ENCODE measurements around the gene TMEM139.

Gene TMEM139

GRCh38 chr7:143305423-143306070, 20.8 kb downstream of the TMEM139 start:
- Histone ChIP-seq H3K9ac (ENCODE audit: low read depth, low read length) (no peak overlapping the region), H3K9me3 (ENCODE audit: control insufficient read depth, insufficient read depth, low read length) (no peaks in the 10 kb centered on the region), H3K4me1 (ENCODE audit: control insufficient read depth, insufficient read depth, low read length) (no peaks in the 10 kb centered on the region), H3K27ac (ENCODE audit: low read depth, low read length) (no peak overlapping the region), H3K4me3 (ENCODE audit: low read depth, low read length) (no peak overlapping the region), H3K27me3 (ENCODE audit: control insufficient read depth, insufficient read depth, low read length) (no peaks in the 10 kb centered on the region), H3K36me3 (ENCODE audit: control insufficient read depth, insufficient read depth, low read length) (peaks cover 72% of the 10 kb centered on the region)

DNA sequence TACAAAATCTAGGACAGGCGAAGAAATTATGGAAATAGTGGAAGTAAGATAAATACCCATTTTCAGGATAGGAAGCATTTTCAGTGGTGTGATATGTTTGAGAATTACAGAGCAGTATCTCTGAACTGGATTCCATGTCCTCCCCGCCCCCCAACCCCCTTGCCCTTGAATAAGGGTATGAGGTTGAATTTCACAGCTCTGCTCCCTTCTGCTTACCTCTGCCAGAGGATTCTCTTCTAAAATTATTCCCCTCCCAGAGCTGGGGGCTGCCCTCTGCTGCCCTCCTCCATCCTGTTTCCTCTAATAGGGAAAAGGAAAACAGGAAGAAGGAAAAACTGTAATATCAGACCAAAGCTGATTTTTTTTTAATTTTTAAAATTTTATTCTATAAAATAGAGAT, 23.9 kb downstream of the TMEM139 start:
- no peaks in the 10 kb centered on the region for H3K4me1 ChIP-seq (ENCODE audit: control insufficient read depth, insufficient read depth, low read length)
- H3K4me3 ChIP-seq (ENCODE audit: low read depth, low read length): no peak overlapping the region
- no peaks in the 10 kb centered on the region for H3K27me3 ChIP-seq (ENCODE audit: control insufficient read depth, insufficient read depth, low read length)
- H3K36me3 ChIP-seq (ENCODE audit: control insufficient read depth, insufficient read depth, low read length): peaks cover 41% of the 10 kb centered on the region
- no peak overlapping the region for H3K9ac ChIP-seq (ENCODE audit: low read depth, low read length)
- no peaks in the 10 kb centered on the region for H3K9me3 ChIP-seq (ENCODE audit: control insufficient read depth, insufficient read depth, low read length)
- H3K27ac ChIP-seq (ENCODE audit: low read depth, low read length): no peak overlapping the region

- Histone ChIP-seq H3K9me3 (ENCODE audit: control insufficient read depth, insufficient read depth, low read length) (no peaks in the 10 kb centered on the region), H3K9ac (ENCODE audit: low read depth, low read length) (no peak overlapping the region), H3K36me3 (ENCODE audit: control insufficient read depth, insufficient read depth, low read length) (no peaks in the 10 kb centered on the region), H3K27ac (ENCODE audit: low read depth, low read length) (no peak overlapping the region), H3K27me3 (ENCODE audit: control insufficient read depth, insufficient read depth, low read length) (no peaks in the 10 kb centered on the region), H3K4me3 (ENCODE audit: low read depth, low read length) (no peak overlapping the region), H3K4me1 (ENCODE audit: control insufficient read depth, insufficient read depth, low read length) (no peaks in the 10 kb centered on the region)
Measured at GRCh38 chr7:143314127-143314526, 29.4 kb downstream of the TMEM139 start.

DNA sequence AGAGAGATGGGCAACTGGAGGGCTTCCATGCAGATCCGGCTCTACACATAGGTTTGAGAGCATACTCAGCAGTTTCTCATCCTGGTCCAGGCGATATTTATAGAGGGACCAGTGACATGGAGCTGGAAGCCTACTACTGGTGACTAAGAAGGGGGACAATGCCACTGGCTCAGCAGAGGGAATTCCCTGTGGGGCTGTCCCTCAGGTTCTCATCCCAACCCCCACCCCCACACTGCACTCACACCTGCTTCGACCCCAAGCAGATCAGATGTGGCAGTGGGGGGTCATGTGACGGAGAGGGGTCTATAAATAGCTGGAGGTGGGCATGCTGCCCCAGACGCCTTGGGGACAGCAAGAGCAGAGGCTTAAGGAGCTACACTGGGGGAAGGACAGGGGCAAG, 31.0 kb downstream of the TMEM139 start, which contains the start of gene CLCN1:
Gene CLCN1, plus strand, starts transcription at position 336 of the 400 bp plus-strand sequence. CDS start 102 bp downstream, outside the sequence.
- Histone ChIP-seq H3K9me3 (ENCODE audit: control insufficient read depth, insufficient read depth, low read length) (no peaks in the 10 kb centered on the region), H3K4me3 (ENCODE audit: low read depth, low read length) (no peak within 1 kb of the TSS), H3K4me1 (ENCODE audit: control insufficient read depth, insufficient read depth, low read length) (no peaks in the 10 kb centered on the region), H3K27ac (ENCODE audit: low read depth, low read length) (no peak within 1 kb of the TSS), H3K27me3 (ENCODE audit: control insufficient read depth, insufficient read depth, low read length) (no peaks in the 10 kb centered on the region), H3K9ac (ENCODE audit: low read depth, low read length) (no peak within 1 kb of the TSS), H3K36me3 (ENCODE audit: control insufficient read depth, insufficient read depth, low read length) (no peaks in the 10 kb centered on the region)

DNA sequence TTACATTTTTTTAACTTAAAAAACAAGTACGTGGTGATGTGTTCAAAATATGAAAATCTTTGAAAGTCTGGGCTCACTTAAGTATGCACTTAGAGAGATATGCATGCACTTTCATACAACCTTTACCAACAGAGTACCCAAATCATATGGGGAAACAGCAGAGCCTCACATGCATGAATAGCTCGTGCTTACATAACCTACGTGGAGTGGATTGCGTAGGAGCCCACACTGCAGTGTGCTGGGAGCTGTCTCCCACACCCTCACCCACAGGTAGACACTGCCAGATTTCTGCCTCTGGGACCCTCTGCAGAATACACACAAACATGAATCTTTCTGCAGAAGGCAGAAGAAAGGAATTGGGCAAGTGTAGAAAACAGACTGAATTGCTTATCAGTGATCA, 31.7 kb downstream of the TMEM139 start:
- Histone ChIP-seq H3K4me1 (ENCODE audit: control insufficient read depth, insufficient read depth, low read length) (no peaks in the 10 kb centered on the region), H3K36me3 (ENCODE audit: control insufficient read depth, insufficient read depth, low read length) (no peaks in the 10 kb centered on the region), H3K9ac (ENCODE audit: low read depth, low read length) (no peak overlapping the region), H3K4me3 (ENCODE audit: low read depth, low read length) (no peak overlapping the region), H3K27me3 (ENCODE audit: control insufficient read depth, insufficient read depth, low read length) (no peaks in the 10 kb centered on the region), H3K9me3 (ENCODE audit: control insufficient read depth, insufficient read depth, low read length) (no peaks in the 10 kb centered on the region), H3K27ac (ENCODE audit: low read depth, low read length) (no peak overlapping the region)

- no peak overlapping the region for H3K9ac ChIP-seq (ENCODE audit: low read depth, low read length)
- no peaks in the 10 kb centered on the region for H3K27me3 ChIP-seq (ENCODE audit: control insufficient read depth, insufficient read depth, low read length)
- H3K36me3 ChIP-seq (ENCODE audit: control insufficient read depth, insufficient read depth, low read length): no peaks in the 10 kb centered on the region
Measured at GRCh38 chr7:143318661-143319060, 33.9 kb downstream of the TMEM139 start.

GRCh38 chr7:143320620-143321019, 35.9 kb downstream of the TMEM139 start:
- no peak overlapping the region for H3K4me3 ChIP-seq (ENCODE audit: low read depth, low read length)
- peaks cover 5% of the 10 kb centered on the region; the same call in 1 of the 2 replicates for H3K4me1 ChIP-seq (ENCODE audit: control insufficient read depth, insufficient read depth, low read length)
- no peak overlapping the region for H3K9ac ChIP-seq (ENCODE audit: low read depth, low read length)
- H3K36me3 ChIP-seq (ENCODE audit: control insufficient read depth, insufficient read depth, low read length): no peaks in the 10 kb centered on the region
- H3K9me3 ChIP-seq (ENCODE audit: control insufficient read depth, insufficient read depth, low read length): no peaks in the 10 kb centered on the region
- H3K27me3 ChIP-seq (ENCODE audit: control insufficient read depth, insufficient read depth, low read length): no peaks in the 10 kb centered on the region
- H3K27ac ChIP-seq (ENCODE audit: low read depth, low read length): no peak overlapping the region

More at GRCh38 chr7:143318661-143319060, 33.9 kb downstream of the TMEM139 start:
- Histone ChIP-seq H3K4me1 (ENCODE audit: control insufficient read depth, insufficient read depth, low read length) (no peaks in the 10 kb centered on the region), H3K9me3 (ENCODE audit: control insufficient read depth, insufficient read depth, low read length) (no peaks in the 10 kb centered on the region), H3K27ac (ENCODE audit: low read depth, low read length) (no peak overlapping the region), H3K4me3 (ENCODE audit: low read depth, low read length) (no peak overlapping the region)

- Histone ChIP-seq H3K27ac (ENCODE audit: low read depth, low read length) (no peak overlapping the region), H3K4me3 (ENCODE audit: low read depth, low read length) (no peak overlapping the region), H3K36me3 (ENCODE audit: control insufficient read depth, insufficient read depth, low read length) (no peaks in the 10 kb centered on the region), H3K4me1 (ENCODE audit: control insufficient read depth, insufficient read depth, low read length) (peaks cover 8% of the 10 kb centered on the region; the same call in 1 of the 2 replicates), H3K9ac (ENCODE audit: low read depth, low read length) (no peak overlapping the region), H3K9me3 (ENCODE audit: control insufficient read depth, insufficient read depth, low read length) (no peaks in the 10 kb centered on the region), H3K27me3 (ENCODE audit: control insufficient read depth, insufficient read depth, low read length) (no peaks in the 10 kb centered on the region)
Measured at GRCh38 chr7:143321242-143321641, 36.5 kb downstream of the TMEM139 start.

DNA sequence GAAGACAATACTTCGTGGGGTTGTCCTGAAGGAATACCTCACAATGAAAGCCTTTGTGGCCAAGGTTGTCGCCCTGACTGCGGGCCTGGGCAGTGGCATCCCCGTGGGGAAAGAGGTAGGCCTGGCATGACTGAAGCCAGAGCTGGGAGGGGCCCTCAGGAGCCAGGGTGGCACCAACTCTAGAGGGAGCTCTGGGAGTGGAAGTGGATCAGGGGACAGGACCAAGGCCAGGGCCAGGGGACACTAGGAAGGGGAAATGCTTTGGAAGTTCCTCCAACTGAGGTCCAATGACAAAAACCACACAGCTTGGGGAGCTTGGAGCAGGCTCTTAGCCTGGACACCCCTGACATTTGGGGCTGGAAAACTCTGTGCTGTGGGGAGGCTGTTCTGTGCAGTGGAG, 37.0 kb downstream of the TMEM139 start:
- Histone ChIP-seq H3K9ac (ENCODE audit: low read depth, low read length) (no peak overlapping the region), H3K36me3 (ENCODE audit: control insufficient read depth, insufficient read depth, low read length) (no peaks in the 10 kb centered on the region), H3K9me3 (ENCODE audit: control insufficient read depth, insufficient read depth, low read length) (no peaks in the 10 kb centered on the region), H3K27ac (ENCODE audit: low read depth, low read length) (no peak overlapping the region), H3K4me3 (ENCODE audit: low read depth, low read length) (no peak overlapping the region), H3K4me1 (ENCODE audit: control insufficient read depth, insufficient read depth, low read length) (peaks cover 8% of the 10 kb centered on the region; the same call in 1 of the 2 replicates), H3K27me3 (ENCODE audit: control insufficient read depth, insufficient read depth, low read length) (no peaks in the 10 kb centered on the region)

DNA sequence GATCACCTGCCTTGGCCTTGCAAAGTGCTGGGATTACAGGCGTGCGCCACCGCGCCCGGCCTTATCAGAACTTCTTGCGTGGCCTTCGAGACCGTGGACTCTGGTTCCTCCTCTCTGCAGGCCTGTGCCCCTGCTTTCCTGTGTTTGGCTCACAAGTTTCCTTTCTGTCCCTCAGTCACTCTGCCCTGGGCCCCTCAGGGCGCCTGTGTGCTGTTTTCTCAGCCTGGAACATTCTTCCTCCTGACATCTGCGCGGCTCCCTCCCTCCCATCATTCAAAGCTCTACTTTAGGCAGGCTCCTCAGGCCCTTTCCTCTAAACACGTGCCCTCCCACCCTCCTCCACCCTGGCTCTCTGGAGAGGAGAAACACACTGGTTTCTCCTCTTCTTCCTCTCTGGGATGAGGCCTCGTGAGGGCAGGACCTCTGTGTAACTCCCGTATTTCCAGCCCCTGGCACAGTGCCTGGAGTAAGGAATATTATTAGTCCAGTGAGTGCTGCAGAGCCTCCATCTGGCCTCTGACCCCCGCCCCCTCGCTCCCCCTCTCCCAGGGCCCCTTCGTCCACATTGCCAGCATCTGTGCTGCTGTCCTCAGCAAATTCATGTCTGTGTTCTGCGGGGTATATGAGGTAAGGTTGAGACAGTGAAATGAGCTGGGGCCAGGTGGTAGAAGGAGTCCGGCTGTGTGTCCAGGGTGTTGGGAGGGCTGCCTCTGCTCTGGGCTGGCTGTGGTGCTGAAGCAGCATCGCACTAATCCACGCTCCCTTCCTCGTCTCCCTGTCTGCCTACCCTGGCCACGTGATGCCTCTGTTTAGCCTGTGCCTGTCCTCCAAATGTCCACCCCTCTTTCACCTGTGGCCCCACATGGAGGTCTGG, 38.2 kb downstream of the TMEM139 start:
- Histone ChIP-seq H3K36me3 (ENCODE audit: control insufficient read depth, insufficient read depth, low read length) (no peaks in the 10 kb centered on the region), H3K27ac (ENCODE audit: low read depth, low read length) (no peak overlapping the region), H3K9ac (ENCODE audit: low read depth, low read length) (no peak overlapping the region), H3K4me1 (ENCODE audit: control insufficient read depth, insufficient read depth, low read length) (peaks cover 8% of the 10 kb centered on the region; the same call in 1 of the 2 replicates), H3K27me3 (ENCODE audit: control insufficient read depth, insufficient read depth, low read length) (no peaks in the 10 kb centered on the region), H3K4me3 (ENCODE audit: low read depth, low read length) (no peak overlapping the region), H3K9me3 (ENCODE audit: control insufficient read depth, insufficient read depth, low read length) (no peaks in the 10 kb centered on the region)

GRCh38 chr7:143323653-143324052, 38.9 kb downstream of the TMEM139 start:
- Histone ChIP-seq H3K9me3 (ENCODE audit: control insufficient read depth, insufficient read depth, low read length) (no peaks in the 10 kb centered on the region), H3K36me3 (ENCODE audit: control insufficient read depth, insufficient read depth, low read length) (no peaks in the 10 kb centered on the region), H3K4me1 (ENCODE audit: control insufficient read depth, insufficient read depth, low read length) (peaks cover 8% of the 10 kb centered on the region; the same call in 1 of the 2 replicates), H3K9ac (ENCODE audit: low read depth, low read length) (no peak overlapping the region), H3K4me3 (ENCODE audit: low read depth, low read length) (no peak overlapping the region), H3K27me3 (ENCODE audit: control insufficient read depth, insufficient read depth, low read length) (no peaks in the 10 kb centered on the region), H3K27ac (ENCODE audit: low read depth, low read length) (no peak overlapping the region)
